GM19351 (cell line): ENCODE measurements around the gene TCF15.

Experiments
- ATAC-seq: cut with Tn5 transposase; IDR thresholded peaks from one replicate; pipeline ENCODE4 v1.9.1; 2021; ENCODE audit warnings: mild to moderate bottlenecking, moderate library complexity; ENCODE audit not compliant: unreplicated experiment

The TCF15 gene

DNA sequence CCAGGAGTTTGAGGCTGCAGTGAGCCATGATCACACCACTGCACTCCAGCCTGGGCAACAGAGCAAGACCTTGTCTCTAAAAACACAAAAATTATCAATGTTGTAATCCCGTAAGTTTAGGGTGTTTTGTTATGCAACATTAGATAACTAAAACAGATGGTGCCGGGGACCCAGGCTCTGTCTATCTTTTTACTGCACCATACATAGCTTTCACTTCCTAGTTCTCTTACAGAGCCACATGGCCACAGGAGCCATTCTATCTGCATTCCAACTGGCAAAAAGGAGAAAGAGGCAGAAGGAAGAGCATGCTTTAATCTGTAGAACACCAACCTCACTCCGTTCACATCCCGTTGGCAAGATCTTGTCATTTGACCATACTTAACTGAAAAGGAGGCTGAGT lies 5.4 kb upstream of the TCF15 start:
- ATAC-seq: no peak

DNA sequence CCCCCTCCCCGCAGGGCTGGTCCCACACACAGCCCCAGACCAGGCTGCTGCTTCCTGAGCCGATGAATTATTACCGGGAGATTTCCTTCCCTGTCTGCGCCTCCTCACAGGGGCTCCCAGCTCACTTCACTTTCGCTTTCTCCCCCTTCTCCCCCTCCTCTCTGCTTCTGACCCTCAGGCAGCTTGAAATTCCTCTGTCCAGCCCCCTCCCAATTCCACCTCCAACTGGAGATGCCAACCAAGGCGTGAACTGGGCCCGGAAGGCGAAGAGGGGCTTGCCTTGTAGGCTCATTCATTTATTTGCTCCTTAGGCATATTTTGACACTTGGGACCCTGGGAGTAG lies 1.7 kb upstream of the TCF15 start:
- ATAC-seq: no peak

DNA sequence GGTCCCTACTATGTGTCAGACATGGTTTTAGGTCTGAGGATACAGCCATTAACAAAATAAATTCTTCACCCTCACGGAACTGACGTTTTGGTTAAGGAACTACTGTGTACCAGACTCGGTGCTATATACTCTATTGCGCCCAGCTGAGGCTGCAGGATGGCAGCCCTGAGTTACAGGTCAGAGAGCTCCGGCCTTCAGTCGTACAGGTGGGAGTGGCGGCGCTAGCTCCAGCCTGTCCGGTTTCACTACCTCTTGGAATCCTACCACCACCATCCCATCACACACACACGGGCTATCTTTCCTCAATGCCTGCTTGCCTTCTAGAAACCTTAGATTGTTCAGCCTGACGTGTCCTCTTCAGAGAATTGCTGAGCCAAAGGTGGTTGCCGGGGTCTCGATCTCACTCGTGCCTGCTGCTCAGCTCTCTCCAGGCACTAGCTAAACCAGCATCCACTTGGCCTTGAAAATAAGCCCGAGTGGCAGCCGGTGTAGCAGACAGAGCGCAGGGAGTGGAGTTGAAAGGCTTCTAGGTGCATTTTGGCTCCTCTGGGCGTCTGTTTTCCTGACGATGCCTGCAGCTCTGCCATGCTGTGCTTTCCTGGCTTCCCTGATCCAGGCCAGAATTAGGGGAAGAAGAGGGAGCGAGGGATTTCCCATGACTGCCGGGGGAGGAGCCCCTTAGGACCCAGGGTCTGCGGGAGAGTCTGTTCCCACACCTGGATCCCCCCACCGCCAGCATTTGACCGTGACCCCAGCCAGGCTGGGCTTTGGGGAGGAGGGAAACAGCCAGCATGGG lies 1.1 kb upstream of the TCF15 start:
- no peak for ATAC-seq

DNA sequence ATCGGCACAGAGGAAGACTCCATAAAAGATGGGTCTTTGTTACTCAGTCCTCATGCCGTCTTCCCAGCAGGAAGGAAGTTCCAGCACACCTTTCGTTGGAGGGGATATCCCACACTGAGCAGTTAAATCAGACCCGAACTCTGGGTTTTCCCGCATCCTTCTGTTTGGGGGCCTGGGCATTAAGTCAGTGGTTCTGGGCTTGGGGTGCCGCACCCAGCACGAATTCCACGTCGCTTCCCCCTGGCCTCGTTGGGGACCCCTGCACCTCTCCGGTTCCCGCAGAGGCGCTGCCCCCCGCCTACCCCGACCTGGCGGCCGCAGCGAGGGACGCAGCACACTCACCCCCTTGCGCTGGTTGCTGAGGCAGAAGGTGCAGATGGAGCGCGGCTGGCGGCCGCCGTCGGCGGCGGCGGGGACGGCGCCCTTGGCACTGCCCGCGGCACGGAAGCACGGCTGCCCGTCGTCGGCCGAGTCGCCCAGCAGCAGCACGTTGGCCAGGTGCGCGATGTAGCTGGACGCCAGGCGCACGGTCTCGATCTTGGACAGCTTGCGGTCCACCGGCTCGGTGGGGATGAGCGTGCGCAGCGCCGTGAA lies 641 bp downstream of the TCF15 start:
- ATAC-seq: no peak

DNA sequence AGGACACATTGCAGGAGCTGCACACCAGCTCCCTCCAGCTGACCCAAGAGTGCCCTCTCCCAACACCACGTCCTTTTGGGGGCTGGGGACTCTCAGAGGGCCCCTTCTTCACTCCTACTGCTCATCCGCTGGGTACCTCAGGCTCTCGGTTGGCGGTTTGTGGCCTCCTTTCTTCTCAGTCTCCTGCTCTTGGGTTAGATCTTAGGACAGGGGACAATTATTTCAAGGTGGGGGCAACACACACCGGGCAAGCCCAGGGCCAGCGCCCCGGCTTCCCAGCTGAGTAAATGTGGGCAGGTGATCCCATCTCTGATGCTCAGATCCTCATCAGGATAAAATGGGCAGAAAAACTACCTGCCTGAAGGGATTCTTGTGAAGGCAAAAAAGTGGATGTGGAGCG lies 1.1 kb downstream of the TCF15 start:
- no peak for ATAC-seq

DNA sequence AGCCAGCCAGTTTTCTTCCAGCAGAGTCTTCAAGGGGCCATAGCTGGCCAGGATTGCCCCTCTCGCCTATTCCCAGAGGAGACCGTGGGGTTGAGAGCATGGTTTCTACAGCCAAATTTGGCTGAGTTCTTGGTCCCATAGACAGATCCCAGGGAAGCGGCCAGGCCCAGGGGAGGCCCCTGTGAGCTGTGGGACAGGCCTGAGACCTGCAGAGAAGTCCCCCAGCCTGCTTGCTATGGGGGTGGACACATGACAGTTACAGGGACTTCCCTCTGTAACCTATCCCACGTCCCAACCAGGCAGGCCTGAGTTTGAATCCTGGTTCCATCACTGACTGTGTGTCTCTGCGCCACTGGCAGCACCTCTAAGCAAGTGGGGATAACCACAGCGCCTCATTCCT lies 2.6 kb downstream of the TCF15 start:
- no peak for ATAC-seq

DNA sequence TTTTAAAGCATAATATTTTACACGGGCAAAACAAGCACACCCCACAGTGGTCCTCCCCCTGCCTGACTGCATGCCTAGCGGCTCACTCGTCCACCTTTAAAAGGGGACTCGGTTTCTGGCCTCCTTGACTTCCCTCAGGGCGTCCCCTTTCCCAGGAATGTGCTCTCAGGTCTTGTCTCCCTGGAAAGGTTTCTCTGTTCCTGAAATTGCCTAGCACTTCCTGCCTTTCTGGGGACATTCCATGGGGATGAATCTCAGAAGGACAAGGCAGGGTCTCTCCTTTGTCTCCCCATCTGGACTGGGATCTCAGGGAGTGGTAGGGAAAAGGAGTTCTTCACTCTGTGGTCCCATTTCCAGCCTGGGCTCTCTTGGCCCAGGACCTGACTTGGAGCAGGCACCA lies 4.9 kb downstream of the TCF15 start:
- no peak for ATAC-seq

DNA sequence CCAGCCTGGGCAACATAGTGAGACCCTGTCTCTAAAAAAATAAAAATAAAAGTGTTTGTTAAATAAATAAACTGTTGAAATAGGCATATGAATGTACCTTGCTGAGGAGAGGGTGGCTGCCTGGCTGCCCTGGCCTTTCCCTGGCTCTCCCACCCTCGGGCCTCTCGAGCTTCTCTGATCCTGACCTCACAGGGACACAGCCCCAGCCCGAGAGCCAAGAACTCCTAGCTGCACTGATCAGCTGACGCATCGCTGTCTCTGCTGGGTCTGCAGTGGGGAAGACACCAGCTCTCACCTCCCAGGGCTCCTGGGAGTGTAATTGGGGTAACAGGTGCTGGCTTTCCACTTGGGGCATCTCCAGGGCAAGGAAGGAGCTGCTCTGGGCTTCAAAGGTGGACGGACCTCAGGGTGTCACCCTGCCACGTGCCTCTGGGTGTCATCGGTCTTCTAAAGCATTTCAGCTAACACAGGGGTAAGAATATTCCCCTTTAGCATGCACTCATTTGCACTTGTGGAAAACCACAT lies 6.9 kb downstream of the TCF15 start:
- no peak for ATAC-seq

DNA sequence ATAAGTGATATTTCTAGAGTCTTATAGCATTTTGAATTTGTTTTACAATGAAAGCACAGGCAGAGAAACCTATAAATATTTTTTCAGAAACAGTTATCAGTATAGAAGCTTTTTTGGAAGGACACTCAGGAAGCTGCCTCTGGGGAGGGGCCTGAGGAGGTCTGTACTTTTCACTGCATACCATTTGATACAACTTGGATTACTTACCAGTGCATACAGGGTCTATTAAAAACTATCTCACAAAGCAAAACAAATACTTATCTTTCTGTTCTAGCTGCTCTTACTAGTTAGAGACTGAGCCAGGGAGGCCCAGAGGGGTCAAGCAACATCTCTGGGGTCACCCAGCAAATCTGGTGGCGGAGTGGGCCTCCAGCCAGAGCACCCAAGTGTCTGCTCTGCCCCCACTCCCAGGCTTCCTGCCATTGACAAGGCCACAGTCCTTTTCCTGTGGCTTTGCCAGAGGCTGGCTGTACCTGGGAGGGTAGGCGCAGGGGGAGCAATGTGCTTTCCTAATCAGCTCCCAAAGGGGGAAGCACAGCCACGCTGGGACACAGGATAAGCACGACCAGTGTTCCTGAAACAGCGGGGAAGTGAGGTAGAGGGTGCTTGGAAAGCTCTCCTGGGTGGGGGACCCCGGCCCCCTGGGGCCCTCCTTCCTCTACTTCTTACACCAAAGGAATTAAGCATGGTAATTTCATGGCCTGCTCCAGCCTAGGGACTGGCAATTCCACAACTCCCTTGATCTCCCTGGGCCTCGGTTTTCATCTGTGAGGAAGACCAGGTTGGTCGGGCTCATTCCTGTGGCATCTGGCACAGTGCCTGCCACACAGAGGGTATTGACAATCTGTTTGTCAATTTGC lies 7.8 kb downstream of the TCF15 start:
- ATAC-seq: no peak

DNA sequence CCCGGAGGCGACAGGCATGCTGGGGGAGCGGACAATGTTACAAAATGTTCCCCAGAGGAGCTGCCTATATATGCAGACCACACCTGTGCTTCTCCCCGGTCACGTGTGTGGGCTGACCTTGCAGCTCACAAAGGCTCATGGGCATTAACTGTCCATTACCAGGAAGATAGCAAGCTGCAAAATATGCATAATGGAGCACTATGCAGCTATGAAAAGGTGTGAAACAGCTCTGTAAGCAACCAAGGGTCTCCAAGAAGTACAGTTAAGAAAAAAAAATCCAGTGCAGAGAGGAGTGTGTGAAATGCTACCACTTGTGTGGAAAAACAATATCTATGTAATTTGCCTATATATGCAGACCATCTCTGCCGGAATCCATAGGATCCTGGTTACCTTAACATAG lies 9.4 kb downstream of the TCF15 start:
- no peak for ATAC-seq

DNA sequence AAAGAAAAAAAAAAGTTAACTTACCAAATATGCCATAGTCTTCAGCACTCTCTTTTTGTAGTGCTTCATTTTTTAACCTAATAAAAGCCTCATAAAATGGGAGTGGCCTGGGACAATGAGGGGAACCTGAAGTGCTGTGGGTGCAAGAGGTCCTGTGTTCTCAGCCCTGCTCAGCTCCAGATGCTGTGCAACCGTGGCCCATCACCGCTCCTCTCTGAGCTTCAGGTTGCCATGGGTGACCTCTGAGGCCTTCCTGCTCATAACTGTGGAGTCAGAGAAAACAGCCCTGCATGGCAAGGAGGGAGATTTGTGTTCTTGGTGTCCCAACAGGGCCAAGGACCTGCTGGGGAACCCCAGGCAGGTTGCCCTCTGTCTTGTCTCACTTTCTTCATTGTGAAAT lies 10.0 kb downstream of the TCF15 start:
- ATAC-seq: no peak

DNA sequence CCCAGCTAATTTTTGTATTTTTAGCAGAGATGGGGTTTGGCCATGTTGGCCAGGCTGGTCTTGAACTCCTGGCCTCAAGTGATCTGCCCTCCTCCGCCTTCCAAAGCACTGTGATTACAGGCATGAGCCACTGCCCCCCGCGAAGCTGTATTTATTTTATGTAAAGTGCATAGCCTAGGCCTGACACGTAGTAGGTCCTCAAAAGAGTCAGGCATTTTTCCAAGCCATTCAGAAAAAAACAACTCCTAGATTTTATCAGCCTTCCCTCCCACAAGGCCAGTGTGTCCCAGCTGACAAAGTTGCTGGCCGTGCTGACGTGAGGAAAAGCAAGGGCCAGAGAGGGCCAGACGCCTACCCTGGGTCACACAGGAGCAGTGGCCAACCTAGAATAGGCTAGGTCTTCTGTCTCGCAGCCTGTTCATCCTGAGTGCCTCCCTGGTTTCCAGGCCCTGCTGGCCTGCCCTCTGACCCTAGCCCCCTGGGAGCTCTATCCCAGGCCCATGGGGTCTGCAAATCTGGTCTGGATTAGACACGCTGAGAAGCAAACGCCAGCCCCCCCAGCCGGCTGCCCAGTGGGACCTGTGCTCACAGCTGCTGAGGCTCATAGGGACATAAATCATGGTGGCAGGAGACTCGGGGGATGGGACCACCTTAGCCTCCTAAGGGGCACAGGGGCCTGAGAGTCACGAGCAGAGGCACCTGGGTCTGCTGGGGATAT lies 11.8 kb downstream of the TCF15 start:
- no peak for ATAC-seq

DNA sequence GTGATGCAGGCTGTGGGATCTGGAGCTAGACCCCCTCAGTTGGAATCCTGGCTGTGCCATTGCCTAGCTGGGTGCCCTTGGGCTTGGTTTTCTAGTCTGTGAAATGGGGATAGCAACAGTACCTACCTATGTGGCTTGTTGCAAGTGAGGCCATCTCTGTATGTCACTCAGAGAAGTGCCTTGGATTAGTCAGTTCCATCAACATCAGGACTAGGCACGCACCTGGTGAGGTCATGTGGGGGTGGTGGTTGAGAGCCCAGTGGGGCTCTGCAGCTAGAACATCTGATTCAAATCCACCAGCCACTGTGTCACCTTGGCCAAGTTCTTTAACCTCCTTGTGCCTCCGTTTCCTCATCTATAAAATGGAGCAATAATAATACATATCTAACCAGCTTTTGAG lies 12.5 kb downstream of the TCF15 start:
- ATAC-seq: no peak

DNA sequence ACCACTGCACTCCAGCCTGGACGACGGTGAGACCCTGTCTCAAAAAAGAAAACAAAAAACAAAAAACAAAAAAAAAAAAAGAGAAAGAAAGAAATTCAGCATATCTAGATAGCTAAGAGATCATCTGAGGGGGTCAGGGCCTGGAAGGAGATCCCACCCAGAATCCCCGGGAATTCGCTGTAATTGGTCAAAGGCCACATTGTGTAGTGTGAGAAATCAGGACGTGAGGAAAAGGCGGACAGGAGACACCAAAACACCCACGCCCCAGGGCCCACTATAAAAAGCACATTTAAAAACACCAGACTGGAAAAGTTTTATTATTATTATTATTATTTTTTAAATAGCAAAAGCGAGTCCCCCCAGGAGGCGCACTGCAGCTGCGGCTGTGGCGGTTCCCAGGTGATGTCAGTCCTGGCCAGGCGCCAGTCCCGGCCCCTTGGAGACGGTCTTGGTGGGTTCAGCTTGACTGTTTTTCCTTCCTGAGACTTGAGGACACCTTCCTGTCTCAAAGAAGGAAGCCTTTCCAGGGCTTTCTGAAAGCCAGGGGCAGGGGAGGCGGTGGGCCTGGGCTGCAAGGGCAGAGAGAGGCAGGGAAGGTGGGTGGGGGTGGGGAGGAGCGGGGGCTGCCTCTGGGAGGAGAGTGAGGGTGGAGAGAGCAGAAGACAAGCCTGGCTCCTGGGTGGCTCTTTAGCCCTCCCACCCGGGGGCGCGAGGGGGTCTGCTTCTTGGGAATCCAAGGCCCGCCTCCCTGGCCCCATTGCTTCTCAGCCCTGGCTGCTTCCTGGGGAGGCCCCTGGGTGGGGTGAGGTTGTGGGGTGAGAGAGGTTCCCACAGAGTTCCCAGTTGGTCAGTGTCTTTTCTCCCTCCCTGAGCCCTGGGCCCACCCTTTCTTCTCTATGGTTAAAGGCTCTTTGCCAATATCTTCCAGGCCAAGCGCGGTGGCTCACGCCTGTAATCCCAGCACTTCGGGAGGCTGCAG lies 14.5 kb downstream of the TCF15 start:
- no peak for ATAC-seq

DNA sequence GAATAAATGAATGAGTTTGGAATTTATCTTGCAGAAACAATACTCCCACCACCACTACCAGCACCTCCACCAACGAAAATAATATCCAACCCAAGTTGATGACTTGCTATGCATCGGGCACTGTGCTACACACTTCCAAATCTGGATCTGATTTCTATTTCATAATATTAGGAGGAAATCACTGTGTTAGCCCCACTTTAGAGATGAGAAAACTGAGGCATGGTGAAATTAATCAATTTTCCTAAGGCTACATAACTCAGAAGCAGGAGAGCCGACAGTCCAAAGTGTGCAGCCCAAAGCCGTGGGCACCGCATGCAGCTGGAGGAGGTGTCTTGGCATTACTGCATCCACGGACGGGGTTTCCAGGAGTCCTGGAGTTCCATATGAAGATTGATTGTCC lies 17.6 kb downstream of the TCF15 start:
- ATAC-seq: no peak

DNA sequence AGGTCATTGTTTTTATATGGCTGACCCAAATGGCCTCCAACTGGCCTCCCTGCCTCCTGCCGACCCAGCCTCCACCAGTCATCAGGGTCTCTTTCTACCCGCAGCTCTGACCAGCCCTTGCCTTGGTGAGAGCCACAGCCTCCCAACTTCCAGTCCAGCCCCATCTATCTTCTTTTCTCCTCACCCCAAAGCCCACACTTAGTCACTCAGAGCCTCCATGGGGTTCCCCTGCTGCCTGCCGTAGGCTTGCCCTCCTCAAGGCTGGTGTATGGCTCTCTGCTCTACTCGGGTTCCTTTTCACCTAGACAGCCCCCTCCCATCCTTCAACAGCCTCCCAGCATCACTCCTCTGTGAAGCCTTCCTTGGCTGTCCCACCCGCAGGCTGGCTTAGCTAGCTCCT lies 18.2 kb downstream of the TCF15 start:
- ATAC-seq: no peak

DNA sequence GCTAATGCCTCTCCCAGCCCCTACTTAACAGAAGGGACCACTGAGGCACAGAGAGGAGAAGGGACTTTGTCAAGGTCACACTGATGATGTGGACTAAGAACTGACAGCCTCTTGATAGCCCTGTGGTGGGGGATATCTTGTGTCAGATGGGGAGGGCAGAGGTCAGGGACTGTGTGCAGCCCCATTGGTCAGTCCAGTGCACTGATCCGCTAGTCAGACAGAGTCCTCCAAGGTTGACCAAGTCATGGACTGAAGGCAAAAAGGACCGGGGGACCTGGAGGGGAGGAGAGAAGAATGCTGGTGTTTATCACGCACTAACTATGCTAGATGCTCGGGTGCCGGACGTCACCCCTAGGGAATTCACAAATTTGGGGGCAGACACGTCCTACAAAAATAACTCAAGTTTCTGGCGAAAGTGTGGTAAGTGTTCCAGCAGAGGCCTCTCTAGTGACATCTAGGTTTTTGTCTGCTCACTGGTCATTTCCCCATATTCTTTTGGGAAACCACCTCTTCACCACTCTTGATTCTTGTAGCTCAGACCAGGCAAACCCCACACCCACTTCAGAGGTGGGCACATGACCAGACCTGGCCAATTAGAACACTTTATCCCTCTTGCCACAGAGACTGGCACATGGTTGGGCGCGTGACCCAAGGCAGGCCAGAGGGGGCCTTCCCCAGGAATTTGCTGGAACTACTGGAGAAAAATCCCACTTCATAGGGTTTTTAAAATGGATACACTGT lies 21.0 kb downstream of the TCF15 start:
- ATAC-seq: peak; percentile 85

DNA sequence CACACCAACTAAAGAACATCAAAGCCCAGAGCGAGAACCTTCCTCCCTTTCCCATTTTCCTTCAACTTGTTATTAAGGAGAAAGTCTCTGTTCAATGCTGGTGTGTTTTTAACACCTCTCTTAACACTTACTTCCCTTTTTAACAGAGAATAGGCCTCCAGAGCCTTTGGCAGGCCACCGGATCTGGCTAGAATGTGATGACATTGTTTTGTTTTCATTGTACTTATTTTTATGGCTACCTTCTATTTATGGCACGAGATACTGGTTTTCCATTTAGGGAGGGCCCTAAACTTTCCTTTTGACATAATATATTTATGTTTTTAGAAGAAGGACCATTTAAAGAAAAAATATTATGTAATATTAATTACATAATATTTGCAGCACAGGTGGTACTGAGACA lies 21.6 kb downstream of the TCF15 start:
- no peak for ATAC-seq

DNA sequence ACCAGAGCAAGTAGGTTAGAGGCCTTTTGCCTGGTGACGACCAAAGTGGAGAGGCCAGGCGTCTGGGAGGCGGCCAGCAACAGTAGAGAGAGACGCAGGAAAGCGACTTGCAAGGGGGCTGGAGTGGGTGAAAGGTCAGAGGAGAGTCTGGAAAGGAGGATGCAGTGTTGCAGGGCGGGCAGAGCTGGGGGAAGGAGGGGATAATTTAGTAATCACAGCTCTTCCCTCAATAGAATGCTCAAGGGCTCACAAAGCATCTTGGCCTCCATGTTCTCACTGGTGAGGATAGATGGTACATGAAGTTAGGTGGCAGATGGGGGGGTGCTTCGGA lies 25.2 kb downstream of the TCF15 start:
- ATAC-seq: no peak
